ENCODE results near the gene STUB1. TPM values are rescaled to one million over a fixed set of nuclear protein-coding genes. Genes with fewer than 3 reads are reported as not detected.

STUB1 gene
- total and polyA plus RNA-seq, 2 donors (not counting 1 experiment from before 2014, with no cell fraction given): 94.3 to 116 TPM

DNA sequence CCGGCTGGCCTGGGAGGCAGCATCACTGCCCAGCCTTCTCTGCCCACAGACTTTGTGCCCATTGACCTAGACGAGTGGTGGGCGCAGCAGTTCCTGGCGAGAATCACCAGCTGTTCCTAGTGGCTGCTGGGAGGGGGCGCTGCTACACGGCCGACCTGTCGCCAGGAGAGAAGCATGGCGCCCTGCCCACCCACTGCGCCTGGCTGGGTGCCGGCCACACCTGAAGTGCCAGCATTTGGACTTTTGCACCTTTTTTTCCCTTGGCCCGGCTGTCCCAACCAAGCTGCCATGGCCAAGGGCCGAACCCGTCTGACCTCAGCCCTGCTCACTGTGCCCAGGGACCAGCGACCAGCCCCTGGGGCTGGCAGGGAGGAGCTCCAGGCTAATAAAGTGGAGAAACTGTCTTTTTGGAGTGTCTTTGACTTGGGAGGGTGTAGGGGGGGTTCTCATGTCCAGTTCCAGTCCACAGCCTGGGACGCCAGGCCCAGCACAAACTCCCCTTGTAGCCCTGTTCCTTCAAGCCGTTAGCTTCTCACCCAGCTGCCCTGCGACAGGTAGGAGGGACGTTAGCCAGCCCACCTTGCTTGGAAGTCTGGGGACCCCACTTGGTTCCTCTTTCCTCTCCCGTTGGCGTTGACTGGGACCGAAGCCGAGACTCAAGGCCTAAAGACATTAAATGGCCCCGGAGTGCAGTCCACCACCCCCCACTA is 32.0 kb upstream of the STUB1 start:
- ChIA-PET POLR2A (interaction anchor here (0.6 to 1.2 kb wide), 2 partner anchors 10 to 12 kb away, joined by 3 to 4 read pairs; partner anchors contain the start of gene METTL26), CTCF (interaction anchor here (1.2 to 1.4 kb wide), 2 partner anchors 10 to 12 kb away, joined by 4 to 5 read pairs; partner anchors contain the start of gene METTL26)
- Histone ChIP-seq H3K9ac (ENCODE audit: low read length) (peak overlapping the region; percentile 71), H3K36me3 (replicated peaks in 1 of 2; ENCODE audit: control extremely low read depth in 1 of 2, control insufficient read depth in 1 of 2, extremely low read depth in 1 of 2, insufficient read depth in 2 of 2, low read length in 1 of 2) (no peaks in the 10 kb centered on the region), H3K4me1 (ENCODE audit: control insufficient read depth in 2 of 2, insufficient read depth in 2 of 2, low read length in 2 of 2) (peaks cover 15 to 20% of the 10 kb centered on the region in 2 donors), H3K4me3 (ENCODE audit: control extremely low read depth in 1 of 5, extremely low read depth in 1 of 5, insufficient read depth in 1 of 5, low read depth in 2 of 5, low read length in 4 of 5) (peak overlapping the region; percentile 27 to 76 (median 67)), H3K9me3 (ENCODE audit: control extremely low read depth in 1 of 3, control insufficient read depth in 2 of 3, insufficient read depth in 1 of 3, low read length in 2 of 3) (peaks cover 0 to 2% (median 0%) of the 10 kb centered on the region in 3 donors), H3K79me2 (ENCODE audit: control insufficient read depth, insufficient read depth, low read length) (peaks cover 8% of the 10 kb centered on the region), H4K20me1 (ENCODE audit: control insufficient read depth, insufficient read depth, low read length, poor library complexity, severe bottlenecking) (peaks cover 8% of the 10 kb centered on the region), H3K27ac (ENCODE audit: low read length in 2 of 2) (peak overlapping the region; percentile 79 to 90), H2AFZ (ENCODE audit: insufficient read depth, low read depth, low read length, poor library complexity, severe bottlenecking) (peak overlapping the region; percentile 92), H3K27me3 (replicated peaks in 1 of 4; ENCODE audit: control extremely low read depth in 1 of 4, control insufficient read depth in 3 of 4, insufficient read depth in 4 of 4, low read length in 3 of 4) (no peaks in the 10 kb centered on the region), H3K4me2 (replicated peaks; ENCODE audit: low read depth, low read length, poor library complexity, severe bottlenecking) (peak overlapping the region; percentile 92)
- no peak for ATAC-seq (ENCODE audit: low read depth)
- H3K27me3 Mint-ChIP-seq: no peaks in the 10 kb centered on the region
- no peak for TF ChIP-seq EZH2 (IDR thresholded peaks at IDR 0.05; ENCODE audit: borderline replicate concordance, insufficient read depth, low read depth, low read length, poor library complexity, severe bottlenecking)
- TF ChIP-seq, protein P1, sequence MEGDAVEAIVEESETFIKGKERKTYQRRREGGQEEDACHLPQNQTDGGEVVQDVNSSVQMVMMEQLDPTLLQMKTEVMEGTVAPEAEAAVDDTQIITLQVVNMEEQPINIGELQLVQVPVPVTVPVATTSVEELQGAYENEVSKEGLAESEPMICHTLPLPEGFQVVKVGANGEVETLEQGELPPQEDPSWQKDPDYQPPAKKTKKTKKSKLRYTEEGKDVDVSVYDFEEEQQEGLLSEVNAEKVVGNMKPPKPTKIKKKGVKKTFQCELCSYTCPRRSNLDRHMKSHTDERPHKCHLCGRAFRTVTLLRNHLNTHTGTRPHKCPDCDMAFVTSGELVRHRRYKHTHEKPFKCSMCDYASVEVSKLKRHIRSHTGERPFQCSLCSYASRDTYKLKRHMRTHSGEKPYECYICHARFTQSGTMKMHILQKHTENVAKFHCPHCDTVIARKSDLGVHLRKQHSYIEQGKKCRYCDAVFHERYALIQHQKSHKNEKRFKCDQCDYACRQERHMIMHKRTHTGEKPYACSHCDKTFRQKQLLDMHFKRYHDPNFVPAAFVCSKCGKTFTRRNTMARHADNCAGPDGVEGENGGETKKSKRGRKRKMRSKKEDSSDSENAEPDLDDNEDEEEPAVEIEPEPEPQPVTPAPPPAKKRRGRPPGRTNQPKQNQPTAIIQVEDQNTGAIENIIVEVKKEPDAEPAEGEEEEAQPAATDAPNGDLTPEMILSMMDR (IDR thresholded peaks at IDR 0.05): peak; percentile 41
- intact Hi-C loops (cut with micrococcal nuclease): loop anchor here (2.0 kb wide), 2 partner anchors 19 to 59 kb away; no protein-coding TSS in a partner anchor
- peak; percentile 52 for DNase-seq
- peaks cover 19% of the 10 kb centered on the region for H3K4me1 Mint-ChIP-seq
- 39% methylated on average over 24 of the region's 24 CpGs for WGBS (ENCODE audit: insufficient coverage)
- H3K9me3 Mint-ChIP-seq (ENCODE audit: insufficient read depth): no peaks in the 10 kb centered on the region
- peak overlapping the region; percentile 84 for H3K4me3 Mint-ChIP-seq
- peak overlapping the region; percentile 84 for H3K27ac Mint-ChIP-seq

All from B cell (primary cell).